HG03108 (cell line): ENCODE data around the gene DENR.
A peak's percentile ranks its signal among the peaks of the same experiment; 100 is the strongest.
"Not testable (repeated sequence)": the region's sequence is repeated elsewhere in the genome, so short reads cannot be mapped to it uniquely, and the experiment has no call there.

Source experiments
- ATAC-seq: cut with Tn5 transposase; IDR thresholded peaks from one replicate; pipeline ENCODE4 v1.9.1; 2021; ENCODE audit warnings: moderate library complexity; ENCODE audit not compliant: unreplicated experiment

DENR gene, protein sequence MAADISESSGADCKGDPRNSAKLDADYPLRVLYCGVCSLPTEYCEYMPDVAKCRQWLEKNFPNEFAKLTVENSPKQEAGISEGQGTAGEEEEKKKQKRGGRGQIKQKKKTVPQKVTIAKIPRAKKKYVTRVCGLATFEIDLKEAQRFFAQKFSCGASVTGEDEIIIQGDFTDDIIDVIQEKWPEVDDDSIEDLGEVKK

DNA sequence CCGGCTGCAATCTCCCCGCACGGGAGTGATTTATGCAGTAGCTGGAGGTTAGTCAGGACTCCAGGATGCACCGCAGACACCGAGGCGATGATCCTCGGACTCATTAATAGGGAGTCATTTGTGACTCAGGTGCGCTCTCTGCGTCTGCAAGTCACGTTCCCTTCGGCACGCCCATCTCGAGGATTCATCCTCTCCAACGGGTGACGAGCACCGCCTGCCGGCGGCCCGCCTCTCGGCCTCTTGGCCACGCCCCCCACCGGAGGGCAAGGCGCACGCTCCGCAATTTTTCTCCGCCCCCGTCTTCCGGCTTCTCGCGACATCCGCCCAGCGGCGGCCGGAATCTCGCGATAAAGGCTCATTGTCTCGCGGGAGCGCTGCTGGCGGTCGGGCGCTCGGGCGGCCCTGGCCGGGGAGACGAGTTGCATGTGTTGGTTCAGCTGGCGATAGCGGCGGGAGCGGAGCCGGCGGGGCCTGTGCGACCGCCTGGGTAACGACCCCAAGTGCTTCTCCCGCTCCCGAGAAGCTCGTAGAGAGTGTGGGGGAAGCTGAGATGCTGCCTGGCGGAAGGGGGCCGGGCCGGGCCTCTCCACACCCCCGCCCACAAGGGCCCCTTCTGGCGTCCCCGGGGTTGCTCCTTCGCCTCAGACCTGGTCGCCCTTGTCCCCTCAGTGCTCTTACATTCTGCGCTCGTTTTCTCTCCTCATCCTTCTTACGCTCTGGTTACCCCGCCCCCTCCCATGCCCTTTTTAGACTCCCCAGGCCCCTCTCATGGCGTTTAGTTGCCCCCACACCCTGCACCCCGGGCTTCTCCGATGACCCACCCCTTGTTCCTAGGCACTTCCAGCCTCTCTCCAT, at the start of gene DENR:
TSS of gene DENR (plus strand) at position 361 of the 855 bp plus-strand sequence. CDS start 878 bp downstream, outside the sequence.
- ATAC-seq = peak; percentile 90

DNA sequence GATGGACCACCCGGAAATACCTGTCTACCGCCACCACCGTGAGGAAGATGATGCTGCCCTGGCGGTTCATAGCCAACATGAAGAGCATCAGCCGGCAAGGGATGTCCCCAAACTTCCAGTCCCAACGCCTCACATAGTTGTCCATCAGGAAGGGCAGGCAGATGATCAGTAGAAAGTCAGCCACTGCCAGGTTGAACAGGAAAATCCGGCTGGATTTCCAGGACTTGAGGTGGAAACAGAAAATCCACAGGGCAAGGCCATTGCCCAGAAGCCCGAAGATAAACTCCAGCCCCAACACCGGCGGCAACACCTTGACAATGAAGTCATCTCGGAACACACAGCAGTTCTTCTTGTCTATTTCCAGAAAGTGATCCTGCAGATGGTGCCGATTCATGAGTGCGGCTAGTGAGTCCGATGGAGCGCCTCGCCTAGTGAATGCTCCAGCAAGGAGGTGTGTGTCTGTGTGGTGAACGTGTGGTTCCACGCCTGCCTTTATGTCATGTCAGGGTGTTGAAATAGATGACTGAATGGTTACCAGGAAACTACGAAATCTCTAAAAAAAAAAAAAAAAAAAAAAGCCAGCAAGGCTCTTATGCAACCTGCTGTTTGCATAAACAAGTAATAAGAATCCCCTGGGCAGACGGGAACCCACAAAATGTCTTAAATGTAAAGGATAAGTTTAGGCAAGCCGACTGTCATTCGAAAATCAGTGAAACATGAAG, 49.6 kb upstream of the DENR start, which contains the start of gene HCAR2:
TSS of gene HCAR2 (minus strand) at position 468 of the 722 bp plus-strand sequence. CDS start at position 394, 74 bp downstream.
- not testable (repeated sequence) for ATAC-seq

DNA sequence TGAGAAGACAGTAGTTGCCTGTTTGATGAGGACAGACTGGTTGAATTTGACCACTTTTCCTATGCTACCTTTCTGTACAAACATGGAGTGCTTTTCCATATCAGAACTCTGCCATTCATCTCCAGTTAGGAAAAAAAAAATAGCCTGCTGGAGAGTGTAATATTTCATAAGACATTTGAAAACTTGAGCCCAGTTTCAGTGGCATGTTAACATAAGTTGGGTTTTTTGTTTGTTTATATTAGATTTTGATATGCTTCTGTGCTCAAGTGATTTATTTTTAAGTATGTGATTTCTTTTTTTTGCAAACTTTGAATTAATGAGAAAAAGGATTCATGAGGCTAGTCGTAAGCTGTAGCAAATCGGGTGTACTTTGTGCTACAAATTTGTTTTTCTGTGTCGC, 48.8 kb upstream of the DENR start:
- ATAC-seq = not testable (repeated sequence)

DNA sequence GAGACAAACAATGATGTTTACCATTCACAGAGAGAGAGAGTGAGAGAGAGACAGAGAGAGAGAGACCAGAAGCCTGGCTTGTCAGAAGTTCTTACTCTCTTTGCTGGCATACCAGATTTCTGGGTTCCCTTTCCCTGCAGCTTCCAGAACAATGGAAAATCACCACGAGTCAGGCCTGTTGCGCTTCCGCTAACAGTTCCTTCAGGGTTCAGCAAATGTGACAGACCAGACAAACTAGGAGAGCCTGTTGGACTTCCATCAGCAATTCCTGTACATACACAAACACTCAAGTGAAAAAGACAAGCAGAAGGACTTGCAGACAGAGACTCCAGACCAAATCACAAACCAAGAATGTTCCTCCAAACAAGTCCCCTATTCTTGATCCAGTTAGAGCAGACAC, 43.3 kb upstream of the DENR start:
- not testable (repeated sequence) for ATAC-seq

DNA sequence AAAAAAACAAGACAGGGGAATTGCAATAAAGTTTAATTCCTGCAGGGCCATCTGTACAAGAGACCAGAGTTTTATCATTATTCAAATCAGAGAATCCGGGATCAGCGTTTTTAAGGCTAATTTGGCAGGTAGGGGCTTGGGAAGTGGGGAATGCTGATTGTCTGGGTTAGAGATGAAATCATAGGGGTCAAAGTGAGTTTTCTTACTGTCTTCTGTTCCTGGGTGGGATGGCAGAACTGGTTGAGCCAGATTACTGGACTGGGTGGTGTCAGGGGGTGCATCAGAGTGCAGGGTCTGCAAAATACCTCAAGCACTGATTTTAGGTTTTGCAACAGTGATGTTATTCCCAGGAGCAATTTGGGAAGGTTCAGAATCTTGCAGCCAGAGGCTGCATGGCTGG, 42.3 kb upstream of the DENR start:
- not testable (repeated sequence) for ATAC-seq

DNA sequence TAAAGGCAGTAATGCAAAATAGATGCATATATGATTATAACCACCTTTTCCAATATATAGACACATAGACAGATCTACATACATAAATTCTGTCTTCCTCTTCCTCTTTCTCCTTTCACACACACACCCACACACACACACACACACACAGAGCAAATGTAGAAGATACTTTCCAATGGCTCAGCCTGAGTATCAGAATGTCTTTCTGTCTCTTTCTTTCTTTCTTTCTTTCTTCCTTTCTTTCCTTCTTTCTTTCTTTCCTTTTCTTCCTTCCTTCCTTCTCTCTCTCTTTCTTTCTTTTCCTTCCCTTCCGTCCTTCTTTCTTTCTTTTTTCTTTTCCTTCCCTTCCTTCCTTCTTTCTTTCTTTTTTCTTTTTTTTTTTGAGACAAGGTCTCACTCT, 41.4 kb upstream of the DENR start:
- not testable (repeated sequence) for ATAC-seq

DNA sequence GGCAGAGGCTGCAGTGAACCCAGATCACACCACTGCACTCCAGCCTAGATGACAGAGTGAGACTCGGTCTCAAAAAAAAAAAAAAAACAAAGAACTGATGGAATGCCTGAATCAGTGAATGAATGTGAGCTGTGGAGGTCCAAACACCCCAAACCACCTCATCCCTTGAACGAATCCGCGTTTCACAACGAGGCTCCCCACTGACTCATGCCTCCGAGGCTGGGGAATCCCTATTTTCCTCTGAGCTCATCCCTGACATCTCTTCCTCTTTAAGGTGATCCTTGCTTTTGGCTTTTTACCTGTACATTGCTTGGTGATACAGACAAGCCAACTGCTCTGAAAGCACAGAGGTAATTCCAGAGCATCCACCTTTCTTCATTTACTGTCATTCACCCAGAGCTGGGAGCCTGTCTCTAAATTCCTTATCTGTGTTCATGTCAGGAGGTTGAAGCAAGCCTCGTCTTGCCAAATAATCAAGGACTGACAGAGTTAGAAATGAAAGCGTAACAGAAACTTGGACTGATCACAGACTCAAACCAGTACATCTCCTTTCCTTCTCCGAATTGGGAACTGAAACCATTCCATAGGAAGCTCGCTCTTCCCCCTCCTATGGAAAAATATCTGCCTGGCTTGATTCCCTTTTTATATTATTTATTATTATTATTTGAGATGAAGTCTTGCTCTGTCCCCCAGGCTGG, 39.0 kb upstream of the DENR start:
- not testable (repeated sequence) for ATAC-seq

DNA sequence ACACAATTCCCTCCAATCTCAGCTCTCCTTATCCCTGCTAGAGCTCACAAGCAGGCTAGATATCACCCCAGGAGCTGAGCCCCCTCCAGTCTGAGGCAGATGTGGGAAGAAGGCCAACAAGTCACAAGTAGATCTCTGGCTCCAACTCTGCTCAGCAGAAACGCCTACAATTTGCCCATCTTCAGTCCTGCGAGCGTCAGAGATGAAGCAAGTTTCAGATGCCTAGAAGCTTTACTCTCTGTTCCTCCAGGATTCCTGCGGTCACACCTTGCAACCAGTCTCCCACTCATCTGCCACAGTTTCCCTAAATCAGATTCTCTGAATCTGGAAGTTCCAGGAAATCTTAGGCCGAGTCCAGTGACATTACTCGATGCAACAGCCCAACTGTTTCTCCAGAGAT, 37.4 kb upstream of the DENR start:
- ATAC-seq = not testable (repeated sequence)

DNA sequence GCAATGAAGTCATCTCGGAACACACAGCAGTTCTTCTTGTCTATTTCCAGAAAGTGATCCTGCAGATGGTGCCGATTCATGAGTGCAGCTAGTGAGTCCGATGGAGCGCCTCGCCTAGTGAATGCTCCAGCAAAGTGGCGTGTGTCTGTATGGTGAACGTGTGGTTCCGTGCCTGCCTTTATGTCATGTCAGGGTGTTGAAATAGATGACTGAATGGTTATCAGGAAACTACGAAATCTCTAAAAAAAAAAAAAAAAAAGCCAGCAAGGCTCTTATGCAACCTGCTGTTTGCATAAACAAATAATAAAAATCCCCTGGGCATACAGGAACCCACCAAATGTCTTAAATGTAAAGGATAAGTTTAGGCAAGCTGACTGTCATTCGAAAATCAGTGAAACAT, 36.0 kb upstream of the DENR start, which contains the start of gene HCAR3:
TSS of gene HCAR3 (minus strand) at position 154 of the 400 bp plus-strand sequence. CDS start at position 80, 74 bp downstream.
- not testable (repeated sequence) for ATAC-seq

DNA sequence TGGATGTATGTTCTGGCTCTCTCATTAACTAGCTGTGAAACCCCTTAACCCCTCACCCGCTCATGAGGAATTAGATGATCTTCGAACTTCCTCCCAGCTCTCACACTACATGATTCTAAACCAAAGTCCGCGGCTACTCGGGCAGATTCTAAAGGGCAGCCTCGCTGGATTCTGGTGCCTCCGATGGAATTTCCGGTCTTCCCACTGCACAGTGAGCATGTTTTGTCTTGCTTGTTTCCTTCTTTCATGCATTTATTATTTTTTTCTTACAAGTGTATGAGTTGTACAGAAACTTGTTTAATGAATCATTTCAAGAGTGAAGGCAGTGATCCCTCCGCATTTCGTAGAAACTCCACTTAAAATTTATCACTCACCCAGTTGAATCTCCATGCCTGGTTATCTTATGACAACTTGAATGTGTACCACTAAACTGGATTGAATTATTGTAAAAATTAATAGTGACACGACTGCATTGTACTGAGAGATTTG, 31.5 kb upstream of the DENR start:
- no peak for ATAC-seq

DNA sequence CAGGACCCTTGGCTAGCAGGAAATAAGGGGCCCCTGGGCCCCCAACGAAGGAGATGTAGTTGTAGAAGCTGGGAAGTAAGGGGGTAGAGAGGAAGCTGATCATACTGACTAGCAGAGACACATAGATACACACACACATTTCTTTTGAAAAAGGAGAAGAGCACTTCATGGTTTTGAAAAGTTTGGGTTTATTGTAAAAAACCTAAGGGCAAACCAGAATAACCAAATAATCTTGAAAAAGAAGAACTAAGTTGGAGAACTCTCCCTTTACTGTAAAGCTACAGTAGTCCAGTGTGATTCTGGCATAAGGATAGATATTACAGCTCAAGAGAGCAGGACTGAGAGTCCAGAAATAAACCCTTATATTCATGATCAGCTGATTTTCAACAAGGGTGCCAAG, 30.2 kb upstream of the DENR start:
- no peak for ATAC-seq

DNA sequence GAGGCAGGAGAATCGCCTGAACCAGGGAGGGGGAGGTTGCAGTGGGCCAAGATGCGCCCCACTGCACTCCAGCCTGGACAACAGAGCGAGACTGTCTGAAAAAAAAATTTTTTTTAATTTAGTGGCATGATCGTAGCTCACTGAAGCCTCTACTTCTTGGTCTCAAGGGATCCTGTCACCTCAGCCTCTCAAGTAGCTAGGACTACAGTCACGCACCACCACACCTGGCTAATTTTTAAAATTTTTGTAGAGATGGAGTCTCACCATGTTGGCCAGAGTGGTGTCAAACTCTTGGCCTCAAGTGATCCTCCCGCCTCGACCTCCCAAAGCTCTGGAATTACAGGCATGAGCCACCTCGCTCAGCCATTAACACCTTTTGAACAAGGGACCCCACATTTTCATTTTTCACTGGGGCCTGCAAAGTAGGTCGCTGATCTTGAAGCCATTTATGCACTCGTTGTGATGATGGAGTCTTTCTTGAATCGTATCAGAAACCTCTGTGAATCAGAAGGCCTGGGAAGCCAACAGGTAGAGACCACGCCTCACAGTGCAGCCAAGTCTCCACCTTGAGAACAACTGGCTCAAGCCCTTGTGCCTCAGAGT, 27.9 kb upstream of the DENR start:
- no peak for ATAC-seq

DNA sequence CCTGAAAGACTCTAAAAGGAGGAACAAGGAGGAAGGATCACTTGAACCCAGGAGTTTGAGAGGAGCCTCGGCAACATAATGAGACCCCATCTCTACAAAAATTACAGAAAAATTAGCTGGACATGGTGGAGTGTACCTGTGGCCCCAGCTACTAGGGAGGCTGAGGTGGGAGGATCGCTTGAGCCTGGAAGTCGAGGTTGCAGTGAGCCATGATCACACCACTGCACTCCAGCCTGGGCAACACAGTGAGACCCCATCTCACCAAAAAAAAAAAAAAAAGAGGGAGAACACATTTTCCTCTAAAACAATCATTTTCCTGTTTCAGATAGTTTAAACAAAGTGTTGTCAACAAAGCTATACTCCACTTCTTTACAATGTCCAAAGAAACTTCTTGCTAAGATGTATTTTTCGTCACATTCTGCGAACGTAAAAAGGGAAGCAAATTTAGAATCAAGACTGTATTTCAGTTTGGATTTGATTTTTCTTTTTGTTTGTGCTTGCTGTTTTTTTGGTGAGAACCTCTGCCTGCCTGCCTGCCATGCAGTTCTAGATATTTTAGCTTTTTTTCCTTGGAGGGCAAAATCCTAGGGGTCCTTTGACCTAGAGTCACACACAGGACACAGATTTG, 27.1 kb upstream of the DENR start:
- no peak for ATAC-seq

DNA sequence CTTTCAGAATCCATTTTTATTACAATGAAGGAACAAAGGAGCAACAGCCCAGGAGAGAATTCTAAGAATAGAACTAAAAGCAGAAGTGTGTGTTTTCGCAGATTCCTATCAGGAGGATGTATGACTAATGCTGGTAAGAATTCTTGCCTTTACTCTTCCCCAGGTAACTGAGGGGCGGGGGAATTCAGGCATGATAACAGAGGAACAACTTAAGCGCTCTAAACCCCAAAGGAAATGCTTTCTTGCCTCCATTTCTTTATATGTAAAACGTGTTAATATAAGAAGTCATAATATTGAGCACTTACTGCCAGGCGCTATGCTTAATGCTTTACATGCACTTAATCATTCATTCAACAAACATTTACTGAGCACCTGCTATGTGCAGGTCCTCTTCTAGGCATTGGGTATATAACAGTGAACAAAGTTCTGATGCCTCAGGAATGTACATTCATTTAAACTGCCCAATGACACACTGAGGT, 26.5 kb upstream of the DENR start:
- ATAC-seq = peak; percentile 35

DNA sequence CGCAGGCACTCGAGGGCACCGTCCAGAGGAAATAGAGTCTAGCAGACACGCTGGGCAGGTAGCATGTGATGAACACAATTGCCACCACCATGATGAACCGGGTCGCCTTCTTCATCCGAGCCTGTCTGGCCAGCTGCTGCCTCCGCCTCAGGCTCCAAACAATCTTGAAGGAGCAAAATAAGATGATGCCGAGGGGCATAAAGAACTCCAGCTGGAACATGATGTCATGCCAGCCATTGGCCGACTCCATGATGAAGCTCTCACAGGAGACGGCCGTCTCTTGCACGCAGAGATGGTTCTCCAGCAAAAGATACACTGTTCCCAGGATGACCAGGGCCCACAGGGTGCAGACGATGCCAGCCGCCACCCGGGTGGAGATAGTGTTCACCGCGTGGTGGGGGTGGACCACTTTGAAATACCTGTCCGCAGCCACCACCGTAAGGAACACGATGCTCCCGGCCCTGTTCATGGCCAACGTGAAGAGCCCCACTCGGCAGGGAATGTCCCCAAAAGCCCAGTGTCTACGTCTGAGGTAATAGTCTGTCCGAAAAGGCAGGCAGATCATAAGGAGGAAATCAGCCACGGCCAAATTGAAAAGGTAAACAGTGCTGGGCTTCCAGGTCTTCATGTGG, 22.9 kb upstream of the DENR start:
- no peak for ATAC-seq

DNA sequence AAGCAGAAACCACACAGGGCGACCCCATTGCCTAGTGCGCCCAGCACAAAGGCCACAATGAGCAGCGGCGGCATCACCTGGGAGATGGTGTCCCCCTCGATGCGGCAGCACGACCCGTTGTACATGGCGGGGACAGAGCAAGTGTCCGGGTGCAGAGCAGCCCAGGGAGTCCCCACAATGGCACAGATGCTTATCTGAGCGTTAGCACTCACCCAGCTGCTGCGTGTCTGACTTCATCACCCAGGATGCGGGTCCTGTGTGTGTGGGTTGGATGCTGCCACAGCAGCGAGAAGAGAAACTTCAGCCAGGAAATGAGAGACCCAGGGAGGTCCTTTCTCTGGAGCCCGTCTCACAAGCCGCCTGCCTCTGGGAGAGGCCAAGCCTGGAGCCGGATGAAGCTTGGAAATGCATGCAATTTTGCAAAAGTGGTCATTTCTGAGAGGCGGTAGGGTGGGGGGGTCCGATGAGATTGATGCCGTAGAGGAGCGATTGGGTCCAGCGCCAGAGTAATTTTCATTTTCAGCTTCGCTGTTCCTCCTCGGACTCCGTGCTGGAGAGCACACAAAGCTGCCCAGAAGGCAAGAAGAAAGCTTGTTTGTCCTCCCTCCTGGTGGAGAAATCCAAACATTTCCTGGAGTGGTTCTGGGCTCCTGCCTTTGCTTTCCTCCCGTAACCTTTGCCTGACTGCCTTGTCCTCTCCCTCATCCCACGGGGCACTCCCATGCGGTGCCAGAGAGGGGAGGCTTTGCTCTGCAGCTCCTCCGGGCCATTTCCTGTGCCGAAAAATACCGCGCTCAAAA, 22.2 kb upstream of the DENR start, which contains the start of gene HCAR1:
TSS of gene HCAR1 (minus strand) at position 630 of the 800 bp plus-strand sequence. CDS start at position 125, 505 bp downstream.
- no peak for ATAC-seq

DNA sequence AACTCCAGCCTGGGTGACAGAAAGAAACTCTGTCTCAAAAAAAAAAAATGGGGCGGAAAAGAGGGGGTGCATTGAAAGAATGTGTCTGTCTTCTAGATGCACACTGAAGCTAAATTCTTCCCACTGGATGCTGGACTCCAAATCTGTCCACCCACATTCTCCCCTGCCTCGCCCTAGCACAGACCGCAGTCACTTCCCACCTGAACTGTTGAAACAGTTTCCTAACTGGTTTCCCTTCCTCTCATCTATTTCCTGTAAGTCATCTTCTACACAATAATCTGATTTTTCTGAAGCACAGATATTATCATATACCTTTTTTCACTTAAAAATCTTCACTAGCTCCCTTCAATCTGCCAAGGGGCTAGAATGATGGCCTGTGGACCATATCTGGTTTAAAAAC, 20.5 kb upstream of the DENR start:
- ATAC-seq = no peak

DNA sequence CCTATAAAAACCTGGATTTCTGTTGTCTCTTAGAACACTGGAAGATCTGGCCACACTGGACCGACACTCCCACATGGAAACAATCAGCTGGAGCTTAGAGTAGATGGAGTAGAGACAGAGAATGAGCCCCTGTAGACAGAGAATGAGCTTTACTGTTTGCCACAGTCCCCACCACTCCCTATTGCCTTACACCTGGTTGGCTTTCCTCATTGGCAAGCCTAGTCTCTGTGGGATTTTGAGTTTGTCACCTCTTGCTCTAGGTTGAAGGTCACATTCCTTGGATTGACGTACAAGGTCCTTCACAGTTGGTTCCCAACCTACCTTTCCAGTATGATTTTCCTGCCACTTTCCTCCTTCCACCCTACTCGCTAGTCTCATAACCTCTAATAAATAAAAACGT, 20.0 kb upstream of the DENR start:
- ATAC-seq = no peak
